BE2C (cell line): ENCODE measurements around the gene TGFBR3.

Experiments
- DNase-seq: peaks from one replicate; pipeline ENCODE4 v3.0.0-alpha.2; 2020
- H3K27me3 ChIP-seq: fragments of 250-450 bp; sonication (Bioruptor Pico); 2 replicates; pipeline ENCODE4 v1.5.1; 2020; ENCODE audit warnings: mild to moderate bottlenecking
- H3K36me3 ChIP-seq: fragments of 250-450 bp; sonication (Bioruptor Pico); 2 replicates; pipeline ENCODE4 v1.5.1; 2020; ENCODE audit warnings: mild to moderate bottlenecking
- H3K4me1 ChIP-seq: fragments of 250-450 bp; sonication (Bioruptor Pico); 2 replicates; pipeline ENCODE4 v1.5.1; 2020
- H3K4me3 ChIP-seq: 2 replicates; pipeline ENCODE4 v1.5.1; 2011; ENCODE audit warnings: low read depth, low read length
- H3K9me3 ChIP-seq: fragments of 250-450 bp; sonication (Bioruptor Pico); 2 replicates; pipeline ENCODE4 v1.5.1; 2020
- CTCF ChIP-seq: IDR thresholded peaks from 2 replicates; pipeline ENCODE4 v1.5.1; 2012; ENCODE audit warnings: mild to moderate bottlenecking, low read depth, low read length

The TGFBR3 gene

GRCh38 chr1:91655912-91656449 lies 230.0 kb downstream of the TGFBR3 start:
- Histone ChIP-seq H3K27me3 (no peaks in the 10 kb centered on the region), H3K36me3 (no peaks in the 10 kb centered on the region), H3K9me3 (no peaks in the 10 kb centered on the region), H3K4me1 (no peaks in the 10 kb centered on the region), H3K4me3 (no peak overlapping the region)
- no peak for DNase-seq
- no peak for TF ChIP-seq CTCF

- TF ChIP-seq CTCF: no peak
- H3K9me3 ChIP-seq: no peaks in the 10 kb centered on the region
- DNase-seq: no peak
These were observed 232.8 kb downstream of the TGFBR3 start for GRCh38 chr1:91653183-91653582.

GRCh38 chr1:91651661-91652071 lies 234.3 kb downstream of the TGFBR3 start:
- H3K4me1 ChIP-seq: no peaks in the 10 kb centered on the region
- no peak for DNase-seq
- no peak for TF ChIP-seq CTCF
- no peaks in the 10 kb centered on the region for H3K36me3 ChIP-seq
- no peak overlapping the region for H3K4me3 ChIP-seq
- H3K27me3 ChIP-seq: no peaks in the 10 kb centered on the region
- H3K9me3 ChIP-seq: no peaks in the 10 kb centered on the region

More at GRCh38 chr1:91653183-91653582, 232.8 kb downstream of the TGFBR3 start:
- Histone ChIP-seq H3K4me3 (no peak overlapping the region), H3K4me1 (no peaks in the 10 kb centered on the region), H3K27me3 (no peaks in the 10 kb centered on the region), H3K36me3 (no peaks in the 10 kb centered on the region)

- Histone ChIP-seq H3K36me3 (no peaks in the 10 kb centered on the region), H3K27me3 (no peaks in the 10 kb centered on the region), H3K4me1 (no peaks in the 10 kb centered on the region), H3K4me3 (no peak overlapping the region), H3K9me3 (no peaks in the 10 kb centered on the region)
- no peak for TF ChIP-seq CTCF
- DNase-seq: no peak
These were observed 234.7 kb downstream of the TGFBR3 start for GRCh38 chr1:91651243-91651642.

- Histone ChIP-seq H3K27me3 (no peaks in the 10 kb centered on the region), H3K36me3 (no peaks in the 10 kb centered on the region), H3K4me3 (no peak overlapping the region), H3K4me1 (no peaks in the 10 kb centered on the region), H3K9me3 (no peaks in the 10 kb centered on the region)
- no peak for DNase-seq
- no peak for TF ChIP-seq CTCF
These were observed 235.2 kb downstream of the TGFBR3 start for GRCh38 chr1:91650764-91651163.

- TF ChIP-seq CTCF: no peak
- no peaks in the 10 kb centered on the region for H3K36me3 ChIP-seq
- no peaks in the 10 kb centered on the region for H3K9me3 ChIP-seq
- no peaks in the 10 kb centered on the region for H3K27me3 ChIP-seq
- no peak overlapping the region for H3K4me3 ChIP-seq
- DNase-seq: no peak
- H3K4me1 ChIP-seq: no peaks in the 10 kb centered on the region
These were observed 238.9 kb downstream of the TGFBR3 start for GRCh38 chr1:91647061-91647460.
